GM12892 (cell line): ENCODE results near the gene CDH6.
"Not testable (repeated sequence)": the region's sequence is repeated elsewhere in the genome, so short reads cannot be mapped to it uniquely, and the experiment has no call there.

Source experiments
- DNase-seq: peaks from one replicate; pipeline ENCODE4 v3.0.0; 2011; ENCODE audit not compliant: insufficient read length
- FAIRE-seq: peaks from 2 replicates; lab custom pipeline; 2011; peaks lifted over from hg19 to GRCh38; lab: Jason Lieb, UNC
- POLR2A ChIP-seq: IDR thresholded peaks from 2 replicates; pipeline ENCODE4 v1.6.1; 2011; ENCODE audit warnings: low read depth, low read length, control low read depth
- POLR2AphosphoS5 ChIP-seq: IDR thresholded peaks from 2 replicates; pipeline ENCODE4 v1.6.1; 2011; ENCODE audit warnings: low read depth, low read length, control low read depth
- TAF1 ChIP-seq: IDR thresholded peaks from 2 replicates; pipeline ENCODE4 v1.6.1; 2011; ENCODE audit warnings: low read depth, mild to moderate bottlenecking, control low read depth, low read length, borderline replicate concordance

Gene CDH6

DNA sequence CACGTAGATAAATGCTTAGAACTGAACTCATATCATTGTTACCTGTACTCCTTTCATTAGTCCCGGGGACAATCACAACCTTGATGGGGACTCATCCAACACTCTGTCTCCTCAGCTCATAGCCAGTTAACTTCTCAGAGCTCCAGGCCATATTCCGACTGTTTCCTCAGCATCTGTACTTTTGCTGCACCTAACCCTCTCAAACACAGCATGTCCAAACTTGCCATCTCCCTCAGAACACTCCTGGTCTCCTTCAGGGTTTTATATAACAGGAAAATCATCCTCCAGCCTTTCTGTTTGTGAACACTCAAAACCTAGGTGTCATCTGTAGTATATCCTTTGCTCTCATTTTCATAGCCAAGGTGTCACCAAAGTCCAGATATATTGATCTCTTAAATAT, 150.5 kb downstream of the CDH6 start:
- DNase-seq = no peak
- no peak for FAIRE-seq
- no peak for TF ChIP-seq POLR2A
- no peak for TF ChIP-seq TAF1
- TF ChIP-seq POLR2AphosphoS5 = no peak

GRCh38 chr5:31346896-31347551, 153.5 kb downstream of the CDH6 start:
- DNase-seq (no peak), FAIRE-seq (no peak)
- TF ChIP-seq POLR2AphosphoS5 (no peak), TAF1 (no peak), POLR2A (no peak)

- TF ChIP-seq TAF1 (no peak), POLR2A (no peak), POLR2AphosphoS5 (no peak)
- DNase-seq (no peak), FAIRE-seq (no peak)
These were observed 154.0 kb downstream of the CDH6 start for GRCh38 chr5:31347552-31347905.

DNA sequence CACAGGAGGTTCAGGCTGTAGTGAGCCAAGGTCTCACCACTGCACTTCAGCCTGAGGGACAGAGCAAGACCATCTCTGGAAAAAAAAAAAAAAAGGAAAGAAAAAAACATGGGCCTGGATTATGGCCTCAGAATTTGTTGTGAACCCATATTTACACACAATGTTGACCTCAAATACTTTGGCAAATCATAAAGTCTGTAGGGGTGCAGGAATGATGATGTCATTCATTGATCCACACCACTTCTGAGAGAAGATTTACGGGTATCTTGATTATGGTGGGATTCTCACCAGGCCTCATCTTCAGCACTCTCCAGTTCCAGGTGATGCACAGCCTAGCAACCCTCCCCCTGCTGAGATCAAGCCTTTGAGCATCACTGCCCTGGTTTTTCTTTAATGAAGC, 156.9 kb downstream of the CDH6 start:
- no peak for DNase-seq
- no peak for FAIRE-seq
- no peak for TF ChIP-seq TAF1
- TF ChIP-seq POLR2AphosphoS5 = no peak
- no peak for TF ChIP-seq POLR2A

DNA sequence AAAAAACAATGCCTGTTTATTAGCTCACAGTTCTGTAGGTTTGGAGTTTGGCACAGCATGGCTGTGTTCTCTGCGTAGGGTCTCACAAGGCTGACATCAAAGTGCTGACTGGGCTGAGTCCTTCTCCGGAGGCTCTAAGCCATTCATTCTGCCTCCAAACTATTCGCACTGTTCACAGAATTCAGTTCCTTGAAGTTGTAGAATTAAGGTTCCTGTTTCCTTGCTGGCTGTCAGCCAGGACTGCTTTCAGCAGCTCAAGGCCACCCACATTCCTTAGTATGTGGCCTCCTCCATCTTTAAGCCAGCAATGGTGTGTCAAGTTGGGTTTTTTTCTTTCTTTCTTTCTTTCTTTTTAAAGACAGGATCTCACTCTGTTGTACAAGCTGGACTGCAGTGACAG, 161.9 kb downstream of the CDH6 start:
- TF ChIP-seq POLR2AphosphoS5 (no peak), TAF1 (no peak), POLR2A (no peak)
- no peak for DNase-seq
- no peak for FAIRE-seq

DNA sequence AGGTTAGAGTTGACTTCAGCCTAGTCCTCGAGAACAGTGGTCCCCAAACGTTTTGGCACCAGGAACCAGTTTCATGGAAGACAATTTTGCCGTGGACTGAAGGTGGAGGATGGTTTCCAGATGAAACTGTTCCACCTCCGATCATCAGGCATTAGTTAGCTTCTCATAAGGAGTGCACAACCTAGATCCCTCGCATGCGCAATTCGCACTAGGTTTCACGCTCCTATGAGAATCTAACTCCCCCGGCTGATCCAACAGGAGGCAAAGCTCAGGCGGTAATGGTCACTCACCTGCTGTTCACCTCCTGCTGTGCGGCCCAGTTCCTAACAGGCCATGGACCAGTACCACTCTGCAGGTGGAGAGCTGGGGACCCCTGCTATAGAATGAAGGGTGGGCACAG, 163.6 kb downstream of the CDH6 start:
- DNase-seq (no peak), FAIRE-seq (no peak)
- TF ChIP-seq POLR2AphosphoS5 = no peak
- TF ChIP-seq TAF1 = no peak
- no peak for TF ChIP-seq POLR2A

DNA sequence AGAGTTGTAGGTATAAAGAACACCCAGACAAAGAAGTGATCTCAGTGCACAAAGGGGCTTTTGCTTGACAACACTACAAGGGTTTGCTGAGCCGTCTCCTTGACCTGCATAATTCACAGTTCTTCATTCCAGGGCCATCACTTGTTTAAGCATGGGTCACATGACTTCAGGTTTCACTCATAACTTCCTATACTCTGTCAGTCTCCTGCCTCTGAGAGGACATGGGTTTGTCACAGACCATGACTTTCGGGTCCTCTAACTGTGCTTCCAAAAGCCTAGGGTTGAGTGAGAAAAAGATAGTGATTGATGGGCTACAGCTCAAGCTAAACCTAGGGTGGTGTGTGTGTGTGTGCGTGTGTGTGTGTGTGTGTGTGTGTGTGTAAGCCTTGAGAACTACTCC, 166.4 kb downstream of the CDH6 start:
- TF ChIP-seq POLR2A (no peak), TAF1 (no peak), POLR2AphosphoS5 (no peak)
- DNase-seq (no peak), FAIRE-seq (no peak)

- TF ChIP-seq POLR2A = no peak
- no peak for TF ChIP-seq POLR2AphosphoS5
- no peak for TF ChIP-seq TAF1
- DNase-seq (no peak), FAIRE-seq (no peak)
These were observed 167.7 kb downstream of the CDH6 start for GRCh38 chr5:31361234-31361633.

- not testable (repeated sequence) for FAIRE-seq, DNase-seq
These were observed 168.4 kb downstream of the CDH6 start for GRCh38 chr5:31361704-31362528.

- no peak for DNase-seq
- no peak for TF ChIP-seq POLR2A
- TF ChIP-seq TAF1 = no peak
- TF ChIP-seq POLR2AphosphoS5 = no peak
- FAIRE-seq = no peak
These were observed 169.0 kb downstream of the CDH6 start for GRCh38 chr5:31362529-31362900.

- DNase-seq = no peak
- no peak for FAIRE-seq
- TF ChIP-seq TAF1 = no peak
- no peak for TF ChIP-seq POLR2A
- TF ChIP-seq POLR2AphosphoS5 = no peak
These were observed 169.6 kb downstream of the CDH6 start for GRCh38 chr5:31362931-31363568.

DNA sequence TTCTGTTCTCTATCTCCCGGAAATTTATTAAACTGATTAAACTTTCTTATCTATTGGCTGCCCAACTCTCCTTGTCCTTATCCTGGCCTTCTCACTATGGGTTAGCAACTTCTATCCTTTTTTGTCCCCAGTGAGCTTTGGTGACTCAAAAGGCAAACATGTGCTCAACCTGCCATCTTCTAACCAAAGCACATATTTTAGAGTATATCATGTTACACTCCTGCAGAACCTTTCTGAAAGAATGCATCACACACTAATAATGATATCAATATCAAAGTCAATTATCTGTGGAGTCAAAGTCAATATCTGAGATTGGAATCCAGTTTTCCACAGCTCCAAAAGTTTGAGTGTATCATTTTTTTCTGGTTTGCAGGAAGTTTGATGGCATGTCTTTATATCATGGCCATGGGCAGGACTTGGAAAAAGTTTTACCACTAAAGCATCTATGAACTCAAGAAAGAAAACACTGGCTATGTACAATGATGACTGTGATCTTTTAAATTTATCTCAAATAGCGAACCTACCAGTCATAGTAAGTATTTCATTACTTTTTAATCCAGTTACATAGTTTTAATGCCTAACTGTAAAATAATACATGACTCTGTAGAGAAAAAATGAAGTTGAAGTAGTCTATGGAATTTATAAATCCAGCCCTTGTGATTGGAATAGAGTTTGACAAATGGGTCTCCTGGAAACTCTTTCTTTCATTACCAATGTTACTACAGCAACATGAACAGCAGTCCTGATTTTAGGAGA, 171.6 kb downstream of the CDH6 start:
- DNase-seq = no peak
- no peak for TF ChIP-seq POLR2AphosphoS5
- no peak for TF ChIP-seq TAF1
- no peak for TF ChIP-seq POLR2A
- FAIRE-seq = no peak
